DOHH2 (cell line): ENCODE measurements around the gene PHLPP1.

ENCODE experiments used
- CTCF ChIP-seq: fragments of 200-600 bp; sonication (generic); IDR thresholded peaks from one replicate; pipeline ENCODE4 v1.5.1; 2014; ENCODE audit warnings: antibody characterized with exemption, mild to moderate bottlenecking, low read depth, low read length; ENCODE audit not compliant: poor library complexity, severe bottlenecking
- EZH2phosphoT487 ChIP-seq: fragments of 200-600 bp; sonication (generic); IDR thresholded peaks from 2 replicates; pipeline ENCODE4 v1.6.1; 2017; ENCODE audit warnings: borderline replicate concordance, mild to moderate bottlenecking, antibody characterized with exemption, low read length, moderate library complexity, mixed read lengths

GRCh38 chr18:62974388-62974787, 259.0 kb downstream of the PHLPP1 start:
- TF ChIP-seq EZH2phosphoT487, result no peak
- TF ChIP-seq CTCF, result no peak
